ENCODE measurements around the gene CAPN13.

DNA sequence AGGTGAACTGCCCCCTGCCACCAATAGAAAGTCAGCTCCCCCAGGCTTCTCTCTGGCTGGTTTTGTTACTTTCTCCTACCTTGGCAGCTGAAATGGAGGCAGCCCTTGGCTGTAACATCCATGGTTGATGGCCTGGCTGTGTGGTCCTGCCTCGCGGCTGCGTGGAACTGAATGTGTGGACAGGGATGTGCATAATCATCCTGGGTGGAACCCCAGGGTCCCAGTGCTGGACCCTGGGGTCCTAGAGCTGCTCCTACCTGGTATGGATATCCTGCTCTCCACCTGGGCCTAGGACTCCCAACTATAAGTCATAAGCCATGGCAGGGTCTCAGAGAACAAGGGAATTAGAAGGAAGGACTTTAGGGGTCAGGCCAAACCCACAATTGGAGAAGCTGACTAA lies 93.5 kb downstream of the CAPN13 start:
- TF ChIP-seq, protein P1, sequence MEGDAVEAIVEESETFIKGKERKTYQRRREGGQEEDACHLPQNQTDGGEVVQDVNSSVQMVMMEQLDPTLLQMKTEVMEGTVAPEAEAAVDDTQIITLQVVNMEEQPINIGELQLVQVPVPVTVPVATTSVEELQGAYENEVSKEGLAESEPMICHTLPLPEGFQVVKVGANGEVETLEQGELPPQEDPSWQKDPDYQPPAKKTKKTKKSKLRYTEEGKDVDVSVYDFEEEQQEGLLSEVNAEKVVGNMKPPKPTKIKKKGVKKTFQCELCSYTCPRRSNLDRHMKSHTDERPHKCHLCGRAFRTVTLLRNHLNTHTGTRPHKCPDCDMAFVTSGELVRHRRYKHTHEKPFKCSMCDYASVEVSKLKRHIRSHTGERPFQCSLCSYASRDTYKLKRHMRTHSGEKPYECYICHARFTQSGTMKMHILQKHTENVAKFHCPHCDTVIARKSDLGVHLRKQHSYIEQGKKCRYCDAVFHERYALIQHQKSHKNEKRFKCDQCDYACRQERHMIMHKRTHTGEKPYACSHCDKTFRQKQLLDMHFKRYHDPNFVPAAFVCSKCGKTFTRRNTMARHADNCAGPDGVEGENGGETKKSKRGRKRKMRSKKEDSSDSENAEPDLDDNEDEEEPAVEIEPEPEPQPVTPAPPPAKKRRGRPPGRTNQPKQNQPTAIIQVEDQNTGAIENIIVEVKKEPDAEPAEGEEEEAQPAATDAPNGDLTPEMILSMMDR (IDR thresholded peaks at IDR 0.05; ENCODE audit: extremely low read depth in 1 of 2, insufficient read depth in 1 of 2, low read depth in 1 of 2, low read length in 2 of 2), result no peak
- TF ChIP-seq POLR2A (IDR thresholded peaks at IDR 0.05; ENCODE audit: low read depth, low read length) (no peak), POLR2AphosphoS5 (IDR thresholded peaks at IDR 0.05; ENCODE audit: insufficient read depth, low read depth, low read length) (no peak), JUN (IDR thresholded peaks at IDR 0.05; ENCODE audit: borderline replicate concordance, insufficient read depth, insufficient read length, low read depth) (no peak), EZH2 (IDR thresholded peaks at IDR 0.05; ENCODE audit: borderline replicate concordance, low read depth, low read length, severe bottlenecking) (no peak), MYC (IDR thresholded peaks at IDR 0.05; ENCODE audit: low read depth, low read length) (no peak), GATA2 (IDR thresholded peaks at IDR 0.05; ENCODE audit: insufficient read depth, insufficient read length, low read depth, low read length) (no peak), FOS (IDR thresholded peaks at IDR 0.05; ENCODE audit: borderline replicate concordance, insufficient read depth, low read length) (no peak)
- TF ChIP-seq, protein P2, sequence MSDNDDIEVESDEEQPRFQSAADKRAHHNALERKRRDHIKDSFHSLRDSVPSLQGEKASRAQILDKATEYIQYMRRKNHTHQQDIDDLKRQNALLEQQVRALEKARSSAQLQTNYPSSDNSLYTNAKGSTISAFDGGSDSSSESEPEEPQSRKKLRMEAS (IDR thresholded peaks at IDR 0.05; ENCODE audit: insufficient read depth, insufficient read length), result no peak

Measured in endothelial cell of umbilical vein (primary cell).